BLaER1 (cell line): ENCODE measurements around the gene CR1L.
"Not testable (repeated sequence)": the region's sequence is repeated elsewhere in the genome, so short reads cannot be mapped to it uniquely, and the experiment has no call there.

ENCODE experiments used
- H3K27ac ChIP-seq: shearing (Covaris generic); formaldehyde crosslinking; 2 replicates; pipeline ENCODE4 v1.8.1; 2022
- H3K27me3 ChIP-seq: shearing (Covaris generic); formaldehyde crosslinking; 2 replicates; pipeline ENCODE4 v1.8.1; 2022
- H3K36me3 ChIP-seq: shearing (Covaris generic); formaldehyde crosslinking; 2 replicates; pipeline ENCODE4 v1.8.1; 2022
- H3K4me1 ChIP-seq: shearing (Covaris generic); formaldehyde crosslinking; 2 replicates; pipeline ENCODE4 v1.8.1; 2022
- H3K4me2 ChIP-seq: shearing (Covaris generic); formaldehyde crosslinking; 2 replicates; pipeline ENCODE4 v1.8.1; 2022
- H3K4me3 ChIP-seq: shearing (Covaris generic); formaldehyde crosslinking; 2 replicates; pipeline ENCODE4 v1.8.1; 2022
- H3K9ac ChIP-seq: shearing (Covaris generic); formaldehyde crosslinking; 2 replicates; pipeline ENCODE4 v1.8.1; 2022
- H3K9me3 ChIP-seq: shearing (Covaris generic); formaldehyde crosslinking; 2 replicates; pipeline ENCODE4 v1.8.1; 2022
- H4K20me1 ChIP-seq: shearing (Covaris generic); formaldehyde crosslinking; 2 replicates; pipeline ENCODE4 v1.8.1; 2022
- Cebpa-rat ChIP-seq: shearing (Covaris generic); IDR thresholded peaks from 2 replicates; pipeline ENCODE4 v1.8.1; 2022

The CR1L gene

GRCh38 chr1:207766569-207766968, 121.6 kb downstream of the CR1L start:
- Histone ChIP-seq H4K20me1 (no peaks in the 10 kb centered on the region), H3K27ac (no peak overlapping the region), H3K4me2 (no peak overlapping the region), H3K27me3 (no peaks in the 10 kb centered on the region), H3K36me3 (peaks cover 98% of the 10 kb centered on the region), H3K9ac (no peak overlapping the region), H3K9me3 (peaks cover 31% of the 10 kb centered on the region), H3K4me3 (no peak overlapping the region), H3K4me1 (no peaks in the 10 kb centered on the region)
- TF ChIP-seq Cebpa-rat, result no peak

- not testable (repeated sequence) for H3K4me2 ChIP-seq, H3K27me3 ChIP-seq, H3K27ac ChIP-seq, H3K9ac ChIP-seq, H3K4me3 ChIP-seq, H3K4me1 ChIP-seq, H4K20me1 ChIP-seq
- Histone ChIP-seq H3K36me3 (peaks cover 95% of the 10 kb centered on the region), H3K9me3 (peaks cover 35% of the 10 kb centered on the region)
Measured at GRCh38 chr1:207770514-207770913, 125.6 kb downstream of the CR1L start.
